CD8-positive, alpha-beta memory T cell (primary cell): ENCODE measurements around the gene PVR. TPM values are rescaled to one million over a fixed set of nuclear protein-coding genes. Genes with fewer than 3 reads are reported as not detected.

Source experiments
- CTCF ChIA-PET: fragments of 350-600 bp; sonication (Branson Sonifier 250); formaldehyde crosslinking; loops from one replicate; lab custom pipeline; 2021; ENCODE audit warnings: antibody characterized with exemption; lab: Charles Lee
- POLR2A ChIA-PET: fragments of 350-600 bp; sonication (Branson Sonifier 250); formaldehyde crosslinking; loops from one replicate; lab custom pipeline; 2021; ENCODE audit warnings: antibody characterized with exemption; lab: Charles Lee
- DNase-seq, 5 donors: peaks; one replicate each; pipeline versions ENCODE4 v3.0.0 to v3.0.0-alpha.2; 2020 to 2022; ENCODE audit warnings: mixed read lengths in 1 of 5
- H3K27ac ChIP-seq: one replicate; pipeline ENCODE4 v1.7.0; 2013; ENCODE audit warnings: low read depth, mild to moderate bottlenecking, low read length, moderate library complexity
- H3K27me3 ChIP-seq: 2 replicates; pipeline ENCODE4 v1.7.0; 2013; ENCODE audit warnings: low read length, mild to moderate bottlenecking; ENCODE audit not compliant: insufficient read depth, poor library complexity, severe bottlenecking
- H3K36me3 ChIP-seq: 2 replicates; pipeline ENCODE4 v1.7.0; 2013; ENCODE audit warnings: mild to moderate bottlenecking, low read length, moderate library complexity; ENCODE audit not compliant: insufficient read depth
- H3K4me1 ChIP-seq: 2 replicates; pipeline ENCODE4 v1.7.0; 2013; ENCODE audit warnings: mild to moderate bottlenecking, low read length, moderate library complexity; ENCODE audit not compliant: insufficient read depth
- H3K4me3 ChIP-seq: 2 replicates; pipeline ENCODE4 v1.7.0; 2013; ENCODE audit warnings: mild to moderate bottlenecking, low read length
- H3K9me3 ChIP-seq: 2 replicates; pipeline ENCODE4 v1.7.0; 2013; ENCODE audit warnings: mild to moderate bottlenecking, low read length
- H3K27ac Mint-ChIP-seq, 8 donors: one replicate each; pipeline ENCODE4 v1.8.0; 2020 to 2021; ENCODE audit warnings: mixed read lengths in 8 of 8, mild to moderate bottlenecking in 6 of 8, inconsistent platforms in 3 of 8, moderate library complexity in 3 of 8
- H3K27me3 Mint-ChIP-seq, 2 donors: one replicate each; pipeline ENCODE4 v1.8.0; 2020 to 2021; ENCODE audit warnings: mixed read lengths in 2 of 2, mild to moderate bottlenecking in 1 of 2, moderate library complexity in 1 of 2
- H3K36me3 Mint-ChIP-seq, 3 donors: one replicate each; pipeline ENCODE4 v1.8.0; 2020 to 2021; ENCODE audit warnings: mixed read lengths in 3 of 3, inconsistent platforms in 1 of 3, mild to moderate bottlenecking in 1 of 3
- H3K4me1 Mint-ChIP-seq, 3 donors: one replicate each; pipeline ENCODE4 v1.8.0; 2020 to 2021; ENCODE audit warnings: mixed read lengths in 3 of 3, inconsistent platforms in 1 of 3, mild to moderate bottlenecking in 1 of 3
- H3K4me3 Mint-ChIP-seq, 7 donors: one replicate each; pipeline ENCODE4 v1.8.0; 2020 to 2021; ENCODE audit warnings: mixed read lengths in 7 of 7, mild to moderate bottlenecking in 6 of 7, moderate library complexity in 4 of 7, inconsistent platforms in 2 of 7
- H3K9me3 Mint-ChIP-seq, 5 donors: one replicate each; pipeline ENCODE4 v1.8.0; 2020 to 2022; ENCODE audit warnings: mixed read lengths in 5 of 5, mild to moderate bottlenecking in 3 of 5, moderate library complexity in 2 of 5, inconsistent platforms in 1 of 5
- polyA plus RNA-seq: library from polyadenylated mRNA; unstranded; fragments of 300-500 nt; fragmentation: Illumina TruSeq; gene quantifications from one replicate; pipeline ENCODE4 v1.2.3, GENCODE V29; 2021
- total RNA-seq, 2 experiments: library from RNA; stranded (reverse); gene quantifications; one replicate each; pipeline ENCODE4 v1.2.3, GENCODE V29; 2021

Gene PVR
- total and polyA plus RNA-seq, 3 experiments from 2014 or later: 0.56 to 5.3 (median 5.2) TPM

GRCh38 chr19:44701228-44701627 is 57.5 kb downstream of the PVR start:
- Histone ChIP-seq H3K9me3 (no peaks in the 10 kb centered on the region), H3K27me3 (no peaks in the 10 kb centered on the region), H3K27ac (no peak overlapping the region), H3K4me1 (no peaks in the 10 kb centered on the region), H3K36me3 (no peaks in the 10 kb centered on the region), H3K4me3 (no peak overlapping the region)
- CTCF ChIA-PET: interaction anchor here (0.6 kb wide), 1 partner anchor 167 kb away, joined by 3 read pairs; no protein-coding TSS in a partner anchor
- no peak for DNase-seq
- Mint-ChIP-seq H3K27me3 (peaks cover 10 to 27% of the 10 kb centered on the region in 2 donors), H3K4me3 (no peak overlapping the region), H3K27ac (no peak overlapping the region), H3K4me1 (no peaks in the 10 kb centered on the region), H3K9me3 (no peaks in the 10 kb centered on the region), H3K36me3 (peaks cover 0 to 3% (median 0%) of the 10 kb centered on the region in 3 donors)
- POLR2A ChIA-PET: no interaction called here

- H3K4me1 ChIP-seq: no peaks in the 10 kb centered on the region
- no peaks in the 10 kb centered on the region for H3K9me3 ChIP-seq
- POLR2A ChIA-PET: no interaction called here
- H3K9me3 Mint-ChIP-seq: no peaks in the 10 kb centered on the region
- H3K4me3 Mint-ChIP-seq: no peak overlapping the region
- no peaks in the 10 kb centered on the region for H3K27me3 ChIP-seq
- H3K27me3 Mint-ChIP-seq: peaks cover 7 to 19% of the 10 kb centered on the region in 2 donors
- H3K36me3 ChIP-seq: no peaks in the 10 kb centered on the region
- H3K36me3 Mint-ChIP-seq: no peaks in the 10 kb centered on the region
- CTCF ChIA-PET: interaction anchor here (0.8 to 1.0 kb wide), 2 partner anchors 13 to 68 kb away, joined by 3 to 4 read pairs; no protein-coding TSS in a partner anchor
- H3K27ac ChIP-seq: no peak overlapping the region
- no peak for DNase-seq
- H3K27ac Mint-ChIP-seq: no peak overlapping the region
- no peak overlapping the region for H3K4me3 ChIP-seq
- no peaks in the 10 kb centered on the region for H3K4me1 Mint-ChIP-seq
These were observed 59.0 kb downstream of the PVR start for GRCh38 chr19:44702551-44703176.

GRCh38 chr19:44703336-44704078 is 59.8 kb downstream of the PVR start:
- H3K4me1 ChIP-seq: no peaks in the 10 kb centered on the region
- no peaks in the 10 kb centered on the region for H3K4me1 Mint-ChIP-seq
- peaks cover 6 to 12% of the 10 kb centered on the region in 2 donors for H3K27me3 Mint-ChIP-seq
- no peaks in the 10 kb centered on the region for H3K27me3 ChIP-seq
- no peak for DNase-seq
- H3K27ac Mint-ChIP-seq: no peak overlapping the region
- no peaks in the 10 kb centered on the region for H3K36me3 ChIP-seq
- no peaks in the 10 kb centered on the region for H3K9me3 ChIP-seq
- H3K4me3 Mint-ChIP-seq: no peak overlapping the region
- H3K4me3 ChIP-seq: no peak overlapping the region
- no peaks in the 10 kb centered on the region for H3K36me3 Mint-ChIP-seq
- no peak overlapping the region for H3K27ac ChIP-seq
- CTCF ChIA-PET: interaction anchor here (0.6 to 1.0 kb wide), 2 partner anchors 67 to 92 kb away, joined by 3 to 4 read pairs; no protein-coding TSS in a partner anchor
- POLR2A ChIA-PET: no interaction called here
- no peaks in the 10 kb centered on the region for H3K9me3 Mint-ChIP-seq

GRCh38 chr19:44704982-44705381 is 61.3 kb downstream of the PVR start:
- peaks cover 6 to 12% of the 10 kb centered on the region in 2 donors for H3K27me3 Mint-ChIP-seq
- ChIA-PET CTCF (no interaction called here), POLR2A (no interaction called here)
- Histone ChIP-seq H3K27ac (no peak overlapping the region), H3K4me1 (no peaks in the 10 kb centered on the region), H3K36me3 (no peaks in the 10 kb centered on the region), H3K27me3 (no peaks in the 10 kb centered on the region), H3K9me3 (no peaks in the 10 kb centered on the region), H3K4me3 (no peak overlapping the region)
- H3K36me3 Mint-ChIP-seq: no peaks in the 10 kb centered on the region
- no peak for DNase-seq
- no peaks in the 10 kb centered on the region for H3K9me3 Mint-ChIP-seq
- no peak overlapping the region for H3K27ac Mint-ChIP-seq
- H3K4me1 Mint-ChIP-seq: no peaks in the 10 kb centered on the region
- no peak overlapping the region for H3K4me3 Mint-ChIP-seq

GRCh38 chr19:44705502-44706010 is 61.8 kb downstream of the PVR start:
- Histone ChIP-seq H3K27me3 (no peaks in the 10 kb centered on the region), H3K27ac (no peak overlapping the region), H3K4me3 (no peak overlapping the region), H3K36me3 (no peaks in the 10 kb centered on the region), H3K4me1 (no peaks in the 10 kb centered on the region), H3K9me3 (no peaks in the 10 kb centered on the region)
- peaks cover 6 to 12% of the 10 kb centered on the region in 2 donors for H3K27me3 Mint-ChIP-seq
- ChIA-PET CTCF (no interaction called here), POLR2A (no interaction called here)
- no peak for DNase-seq
- H3K4me3 Mint-ChIP-seq: no peak overlapping the region
- H3K4me1 Mint-ChIP-seq: peaks cover 0 to 3% (median 0%) of the 10 kb centered on the region in 3 donors
- no peaks in the 10 kb centered on the region for H3K36me3 Mint-ChIP-seq
- no peak overlapping the region for H3K27ac Mint-ChIP-seq
- no peaks in the 10 kb centered on the region for H3K9me3 Mint-ChIP-seq

GRCh38 chr19:44706506-44707236 is 63.0 kb downstream of the PVR start:
- Mint-ChIP-seq H3K9me3 (no peaks in the 10 kb centered on the region), H3K4me3 (no peak overlapping the region), H3K36me3 (no peaks in the 10 kb centered on the region), H3K27ac (no peak overlapping the region), H3K27me3 (peaks cover 6 to 12% of the 10 kb centered on the region in 2 donors), H3K4me1 (peaks cover 0 to 6% (median 0%) of the 10 kb centered on the region in 3 donors)
- Histone ChIP-seq H3K36me3 (no peaks in the 10 kb centered on the region), H3K9me3 (no peaks in the 10 kb centered on the region), H3K27ac (no peak overlapping the region), H3K4me1 (no peaks in the 10 kb centered on the region), H3K27me3 (no peaks in the 10 kb centered on the region), H3K4me3 (no peak overlapping the region)
- DNase-seq: no peak
- CTCF ChIA-PET: no interaction called here
- POLR2A ChIA-PET: no interaction called here

- Mint-ChIP-seq H3K9me3 (no peaks in the 10 kb centered on the region), H3K4me1 (peaks cover 0 to 6% (median 0%) of the 10 kb centered on the region in 3 donors), H3K36me3 (no peaks in the 10 kb centered on the region), H3K27me3 (peaks cover 5 to 10% of the 10 kb centered on the region in 2 donors), H3K27ac (no peak overlapping the region), H3K4me3 (no peak overlapping the region)
- H3K36me3 ChIP-seq: no peaks in the 10 kb centered on the region
- no peaks in the 10 kb centered on the region for H3K4me1 ChIP-seq
- H3K9me3 ChIP-seq: no peaks in the 10 kb centered on the region
- POLR2A ChIA-PET: no interaction called here
- CTCF ChIA-PET: interaction anchor here (1.9 kb wide), 1 partner anchor 16 kb away, joined by 8 read pairs; no protein-coding TSS in a partner anchor
- no peaks in the 10 kb centered on the region for H3K27me3 ChIP-seq
- H3K4me3 ChIP-seq: no peak overlapping the region
- H3K27ac ChIP-seq: no peak overlapping the region
- DNase-seq: no peak
These were observed 64.1 kb downstream of the PVR start for GRCh38 chr19:44707794-44708193.
